MM.1S (cell line): ENCODE data around the gene DNTTIP2.

Source experiments
- DNase-seq: peaks from one replicate; pipeline ENCODE4 v3.0.0-alpha.2; 2015
- H2AFZ ChIP-seq: fragments of 300-600 bp; sonication (generic); 2 replicates; pipeline ENCODE4 v1.6.0; 2016; ENCODE audit warnings: antibody characterized with exemption, low read length
- H3F3A ChIP-seq: fragments of 300-600 bp; sonication (generic); 2 replicates; pipeline ENCODE4 v1.6.1; 2016; ENCODE audit warnings: mild to moderate bottlenecking, antibody characterized with exemption, low read length, moderate library complexity, mixed read lengths; ENCODE audit not compliant: insufficient read depth
- H3K27ac ChIP-seq: fragments of 300-600 bp; sonication (generic); 2 replicates; pipeline ENCODE4 v1.5.1; 2016; ENCODE audit warnings: mild to moderate bottlenecking, low read length
- H3K27me3 ChIP-seq: fragments of 300-600 bp; sonication (generic); replicated peaks from 2 replicates; pipeline ENCODE4 v1.6.0; 2016; ENCODE audit warnings: low read length; ENCODE audit not compliant: insufficient read depth
- H3K36me3 ChIP-seq: fragments of 300-600 bp; sonication (generic); replicated peaks from 2 replicates; pipeline ENCODE4 v1.6.1; 2016; ENCODE audit warnings: mild to moderate bottlenecking, low read length, mixed read lengths; ENCODE audit not compliant: insufficient read depth
- H3K4me1 ChIP-seq: fragments of 300-600 bp; sonication (generic); 2 replicates; pipeline ENCODE4 v1.6.1; 2016; ENCODE audit warnings: low read length, mixed read lengths
- H3K4me2 ChIP-seq: fragments of 300-600 bp; sonication (generic); 2 replicates; pipeline ENCODE4 v1.6.0; 2016; ENCODE audit warnings: low read depth, low read length
- H3K4me3 ChIP-seq: fragments of 300-600 bp; sonication (generic); 2 replicates; pipeline ENCODE4 v1.5.1; 2016; ENCODE audit warnings: low read length, mixed read lengths
- H3K79me2 ChIP-seq: fragments of 300-600 bp; sonication (generic); 2 replicates; pipeline ENCODE4 v1.6.1; 2016; ENCODE audit warnings: mixed run types, low read length, mixed read lengths
- H3K9ac ChIP-seq: fragments of 300-600 bp; sonication (generic); 2 replicates; pipeline ENCODE4 v1.6.1; 2016; ENCODE audit warnings: low read length, mixed read lengths
- H3K9me2 ChIP-seq: fragments of 300-600 bp; sonication (generic); replicated peaks from 2 replicates; pipeline ENCODE4 v1.6.1; 2016; ENCODE audit warnings: mild to moderate bottlenecking, low read length, mixed read lengths; ENCODE audit not compliant: insufficient read depth
- H3K9me3 ChIP-seq: fragments of 300-600 bp; sonication (generic); replicated peaks from 2 replicates; pipeline ENCODE4 v1.6.1; 2016; ENCODE audit warnings: mild to moderate bottlenecking, low read length, mixed read lengths; ENCODE audit not compliant: insufficient read depth
- H4K20me1 ChIP-seq: fragments of 300-600 bp; sonication (generic); 2 replicates; pipeline ENCODE4 v1.6.1; 2016; ENCODE audit warnings: mild to moderate bottlenecking, low read length, moderate library complexity, mixed read lengths; ENCODE audit not compliant: insufficient read depth
- CTCF ChIP-seq: fragments of 300-600 bp; sonication (generic); IDR thresholded peaks from 2 replicates; pipeline ENCODE4 v1.5.1; 2016; ENCODE audit warnings: antibody characterized with exemption, low read length, mixed read lengths
- EZH2 ChIP-seq: fragments of 300-600 bp; sonication (generic); optimal IDR thresholded peaks from 2 replicates; pipeline ENCODE3; 2017; ENCODE audit warnings: low read depth, mild to moderate bottlenecking, antibody characterized with exemption, low read length, mixed read lengths
- EZH2phosphoT487 ChIP-seq: fragments of 300-600 bp; sonication (generic); IDR thresholded peaks from 2 replicates; pipeline ENCODE4 v1.6.1; 2018; ENCODE audit warnings: antibody characterized with exemption, low read length

The DNTTIP2 gene

GRCh38 chr1:93880731-93881130 lies 1.7 kb upstream of the DNTTIP2 start:
- Histone ChIP-seq H3K4me2 (no peak overlapping the region), H3F3A (0 out of 2 replicates have a peak, but pooled peaks cover 3% of the 10 kb centered on the region), H3K27ac (no peak overlapping the region), H3K4me1 (no peaks in the 10 kb centered on the region; the same call in 1 of the 2 replicates), H4K20me1 (no peaks in the 10 kb centered on the region), H3K27me3 (no peaks in the 10 kb centered on the region), H3K9me2 (no peaks in the 10 kb centered on the region), H3K9me3 (no peaks in the 10 kb centered on the region), H3K36me3 (no peaks in the 10 kb centered on the region), H3K79me2 (peaks cover 33% of the 10 kb centered on the region), H3K9ac (no peak overlapping the region), H2AFZ (no peak overlapping the region), H3K4me3 (no peak overlapping the region)
- TF ChIP-seq EZH2phosphoT487 (no peak), EZH2 (no peak), CTCF (no peak)
- no peak for DNase-seq

- peak overlapping the region; percentile 93 for H3K9ac ChIP-seq
- H2AFZ ChIP-seq, result peak overlapping the region; percentile 82
- H3K27me3 ChIP-seq, result no peaks in the 10 kb centered on the region
- peaks cover 33% of the 10 kb centered on the region for H3K79me2 ChIP-seq
- DNase-seq, result peak; percentile 30
- 0 out of 2 replicates have a peak, but pooled peaks cover 3% of the 10 kb centered on the region for H3F3A ChIP-seq
- H4K20me1 ChIP-seq, result no peaks in the 10 kb centered on the region
- no peaks in the 10 kb centered on the region for H3K36me3 ChIP-seq
- peak overlapping the region; percentile 80 for H3K27ac ChIP-seq
- H3K4me3 ChIP-seq, result peak overlapping the region; percentile 97
- TF ChIP-seq EZH2phosphoT487, result no peak
- TF ChIP-seq EZH2, result no peak
- no peak for TF ChIP-seq CTCF
- peak overlapping the region; percentile 74 for H3K4me2 ChIP-seq
- no peaks in the 10 kb centered on the region for H3K9me3 ChIP-seq
- no peaks in the 10 kb centered on the region; the same call in 1 of the 2 replicates for H3K4me1 ChIP-seq
- no peaks in the 10 kb centered on the region for H3K9me2 ChIP-seq
Observed at GRCh38 chr1:93878501-93878888, 511 bp downstream of the DNTTIP2 start.

GRCh38 chr1:93877529-93877928 lies 1.5 kb downstream of the DNTTIP2 start:
- no peaks in the 10 kb centered on the region for H3K27me3 ChIP-seq
- H3F3A ChIP-seq, result 0 out of 2 replicates have a peak, but pooled peaks cover 3% of the 10 kb centered on the region
- TF ChIP-seq EZH2phosphoT487 (no peak), EZH2 (no peak), CTCF (no peak)
- H4K20me1 ChIP-seq, result no peaks in the 10 kb centered on the region
- H3K27ac ChIP-seq, result no peak overlapping the region
- peak overlapping the region; percentile 74; the same call in 1 of the 2 replicates for H3K4me2 ChIP-seq
- H3K4me1 ChIP-seq, result no peaks in the 10 kb centered on the region; the same call in 1 of the 2 replicates
- H3K79me2 ChIP-seq, result peaks cover 33% of the 10 kb centered on the region
- no peak for DNase-seq
- no peaks in the 10 kb centered on the region for H3K9me3 ChIP-seq
- no peak overlapping the region for H3K4me3 ChIP-seq
- H3K36me3 ChIP-seq, result no peaks in the 10 kb centered on the region
- no peak overlapping the region for H3K9ac ChIP-seq
- no peak overlapping the region for H2AFZ ChIP-seq
- H3K9me2 ChIP-seq, result no peaks in the 10 kb centered on the region
